ENCODE measurements around the gene MEAK7.
"Not testable (repeated sequence)": the region's sequence is repeated elsewhere in the genome, so short reads cannot be mapped to it uniquely, and the experiment has no call there.

The MEAK7 gene

GRCh38 chr16:84518804-84519341 lies 14.4 kb upstream of the MEAK7 start:
- Histone ChIP-seq H3K4me1 (ENCODE audit: control insufficient read depth, low read depth, low read length) (no peaks in the 10 kb centered on the region), H3K9ac (ENCODE audit: low read length) (no peak overlapping the region), H3K27ac (ENCODE audit: low read length) (no peak overlapping the region), H3K36me3 (ENCODE audit: control insufficient read depth, low read depth, low read length) (no peaks in the 10 kb centered on the region), H3K27me3 (ENCODE audit: control insufficient read depth, insufficient read depth, low read length) (no peaks in the 10 kb centered on the region), H3K9me3 (ENCODE audit: control insufficient read depth, low read depth, low read length) (no peaks in the 10 kb centered on the region), H3K4me3 (ENCODE audit: low read length) (no peak overlapping the region)

GRCh38 chr16:84518220-84518619 lies 13.8 kb upstream of the MEAK7 start:
- H3K9me3 ChIP-seq (ENCODE audit: control insufficient read depth, low read depth, low read length); H3K4me3 ChIP-seq (ENCODE audit: low read length); H3K4me1 ChIP-seq (ENCODE audit: control insufficient read depth, low read depth, low read length); H3K36me3 ChIP-seq (ENCODE audit: control insufficient read depth, low read depth, low read length); H3K27me3 ChIP-seq (ENCODE audit: control insufficient read depth, insufficient read depth, low read length); H3K9ac ChIP-seq (ENCODE audit: low read length); H3K27ac ChIP-seq (ENCODE audit: low read length): not testable (repeated sequence)

- Histone ChIP-seq H3K4me3 (ENCODE audit: low read length) (no peak overlapping the region), H3K27ac (ENCODE audit: low read length) (no peak overlapping the region), H3K36me3 (ENCODE audit: control insufficient read depth, low read depth, low read length) (no peaks in the 10 kb centered on the region), H3K9ac (ENCODE audit: low read length) (no peak overlapping the region), H3K4me1 (ENCODE audit: control insufficient read depth, low read depth, low read length) (no peaks in the 10 kb centered on the region), H3K27me3 (ENCODE audit: control insufficient read depth, insufficient read depth, low read length) (no peaks in the 10 kb centered on the region), H3K9me3 (ENCODE audit: control insufficient read depth, low read depth, low read length) (no peaks in the 10 kb centered on the region)
Measured at GRCh38 chr16:84517366-84517765, 12.9 kb upstream of the MEAK7 start.

- Histone ChIP-seq H3K9ac (ENCODE audit: low read length) (no peak overlapping the region), H3K4me3 (ENCODE audit: low read length) (no peak overlapping the region), H3K27me3 (ENCODE audit: control insufficient read depth, insufficient read depth, low read length) (no peaks in the 10 kb centered on the region), H3K36me3 (ENCODE audit: control insufficient read depth, low read depth, low read length) (no peaks in the 10 kb centered on the region), H3K27ac (ENCODE audit: low read length) (no peak overlapping the region), H3K4me1 (ENCODE audit: control insufficient read depth, low read depth, low read length) (peaks cover 5% of the 10 kb centered on the region), H3K9me3 (ENCODE audit: control insufficient read depth, low read depth, low read length) (no peaks in the 10 kb centered on the region)
Measured at GRCh38 chr16:84514874-84515835, 10.7 kb upstream of the MEAK7 start.

GRCh38 chr16:84514295-84514873 lies 9.9 kb upstream of the MEAK7 start:
- Histone ChIP-seq H3K9ac (ENCODE audit: low read length) (no peak overlapping the region), H3K27ac (ENCODE audit: low read length) (no peak overlapping the region), H3K36me3 (ENCODE audit: control insufficient read depth, low read depth, low read length) (no peaks in the 10 kb centered on the region), H3K4me1 (ENCODE audit: control insufficient read depth, low read depth, low read length) (peaks cover 5% of the 10 kb centered on the region), H3K4me3 (ENCODE audit: low read length) (no peak overlapping the region), H3K9me3 (ENCODE audit: control insufficient read depth, low read depth, low read length) (no peaks in the 10 kb centered on the region), H3K27me3 (ENCODE audit: control insufficient read depth, insufficient read depth, low read length) (no peaks in the 10 kb centered on the region)

GRCh38 chr16:84513666-84514065 lies 9.2 kb upstream of the MEAK7 start:
- H3K9ac ChIP-seq (ENCODE audit: low read length): no peak overlapping the region
- no peaks in the 10 kb centered on the region for H3K36me3 ChIP-seq (ENCODE audit: control insufficient read depth, low read depth, low read length)
- H3K4me1 ChIP-seq (ENCODE audit: control insufficient read depth, low read depth, low read length): peaks cover 5% of the 10 kb centered on the region
- no peaks in the 10 kb centered on the region for H3K27me3 ChIP-seq (ENCODE audit: control insufficient read depth, insufficient read depth, low read length)
- H3K4me3 ChIP-seq (ENCODE audit: low read length): no peak overlapping the region
- H3K27ac ChIP-seq (ENCODE audit: low read length): no peak overlapping the region
- no peaks in the 10 kb centered on the region for H3K9me3 ChIP-seq (ENCODE audit: control insufficient read depth, low read depth, low read length)

- no peaks in the 10 kb centered on the region for H3K9me3 ChIP-seq (ENCODE audit: control insufficient read depth, low read depth, low read length)
- no peak overlapping the region for H3K4me3 ChIP-seq (ENCODE audit: low read length)
- no peaks in the 10 kb centered on the region for H3K27me3 ChIP-seq (ENCODE audit: control insufficient read depth, insufficient read depth, low read length)
- H3K36me3 ChIP-seq (ENCODE audit: control insufficient read depth, low read depth, low read length): no peaks in the 10 kb centered on the region
- H3K27ac ChIP-seq (ENCODE audit: low read length): no peak overlapping the region
- no peak overlapping the region for H3K9ac ChIP-seq (ENCODE audit: low read length)
- peaks cover 5% of the 10 kb centered on the region for H3K4me1 ChIP-seq (ENCODE audit: control insufficient read depth, low read depth, low read length)
Measured at GRCh38 chr16:84513123-84513522, 8.7 kb upstream of the MEAK7 start.

- H3K4me1 ChIP-seq (ENCODE audit: control insufficient read depth, low read depth, low read length): peaks cover 5% of the 10 kb centered on the region
- H3K27ac ChIP-seq (ENCODE audit: low read length): no peak overlapping the region
- no peaks in the 10 kb centered on the region for H3K36me3 ChIP-seq (ENCODE audit: control insufficient read depth, low read depth, low read length)
- no peak overlapping the region for H3K4me3 ChIP-seq (ENCODE audit: low read length)
- H3K27me3 ChIP-seq (ENCODE audit: control insufficient read depth, insufficient read depth, low read length): no peaks in the 10 kb centered on the region
- H3K9ac ChIP-seq (ENCODE audit: low read length): no peak overlapping the region
- H3K9me3 ChIP-seq (ENCODE audit: control insufficient read depth, low read depth, low read length): no peaks in the 10 kb centered on the region
Measured at GRCh38 chr16:84511831-84512230, 7.4 kb upstream of the MEAK7 start.

GRCh38 chr16:84511180-84511800 lies 6.8 kb upstream of the MEAK7 start:
- peak overlapping the region; percentile 35 for H3K4me3 ChIP-seq (ENCODE audit: low read length)
- H3K9ac ChIP-seq (ENCODE audit: low read length): no peak overlapping the region
- H3K27me3 ChIP-seq (ENCODE audit: control insufficient read depth, insufficient read depth, low read length): no peaks in the 10 kb centered on the region
- no peaks in the 10 kb centered on the region for H3K36me3 ChIP-seq (ENCODE audit: control insufficient read depth, low read depth, low read length)
- H3K9me3 ChIP-seq (ENCODE audit: control insufficient read depth, low read depth, low read length): no peaks in the 10 kb centered on the region
- H3K4me1 ChIP-seq (ENCODE audit: control insufficient read depth, low read depth, low read length): peaks cover 5% of the 10 kb centered on the region
- H3K27ac ChIP-seq (ENCODE audit: low read length): no peak overlapping the region

GRCh38 chr16:84509032-84509950 lies 4.8 kb upstream of the MEAK7 start:
- Histone ChIP-seq H3K4me3 (ENCODE audit: low read length) (no peak overlapping the region), H3K36me3 (ENCODE audit: control insufficient read depth, low read depth, low read length) (no peaks in the 10 kb centered on the region), H3K4me1 (ENCODE audit: control insufficient read depth, low read depth, low read length) (peaks cover 10% of the 10 kb centered on the region), H3K27ac (ENCODE audit: low read length) (no peak overlapping the region), H3K9ac (ENCODE audit: low read length) (no peak overlapping the region), H3K27me3 (ENCODE audit: control insufficient read depth, insufficient read depth, low read length) (no peaks in the 10 kb centered on the region), H3K9me3 (ENCODE audit: control insufficient read depth, low read depth, low read length) (no peaks in the 10 kb centered on the region)

GRCh38 chr16:84508502-84508901 lies 4.0 kb upstream of the MEAK7 start:
- no peak overlapping the region for H3K9ac ChIP-seq (ENCODE audit: low read length)
- H3K27ac ChIP-seq (ENCODE audit: low read length): no peak overlapping the region
- no peaks in the 10 kb centered on the region for H3K36me3 ChIP-seq (ENCODE audit: control insufficient read depth, low read depth, low read length)
- no peaks in the 10 kb centered on the region for H3K9me3 ChIP-seq (ENCODE audit: control insufficient read depth, low read depth, low read length)
- H3K4me1 ChIP-seq (ENCODE audit: control insufficient read depth, low read depth, low read length): peaks cover 10% of the 10 kb centered on the region
- no peak overlapping the region for H3K4me3 ChIP-seq (ENCODE audit: low read length)
- no peaks in the 10 kb centered on the region for H3K27me3 ChIP-seq (ENCODE audit: control insufficient read depth, insufficient read depth, low read length)
